ENCODE measurements around the gene CCL16. TPM values are rescaled to one million over a fixed set of nuclear protein-coding genes. Genes with fewer than 3 reads are reported as not detected.
A peak's percentile ranks its signal among the peaks of the same experiment; 100 is the strongest.
"Not testable (repeated sequence)": the region's sequence is repeated elsewhere in the genome, so short reads cannot be mapped to it uniquely, and the experiment has no call there.

Gene CCL16
- total and polyA plus RNA-seq, 2 donors, result 0.09 to 0.46 TPM

DNA sequence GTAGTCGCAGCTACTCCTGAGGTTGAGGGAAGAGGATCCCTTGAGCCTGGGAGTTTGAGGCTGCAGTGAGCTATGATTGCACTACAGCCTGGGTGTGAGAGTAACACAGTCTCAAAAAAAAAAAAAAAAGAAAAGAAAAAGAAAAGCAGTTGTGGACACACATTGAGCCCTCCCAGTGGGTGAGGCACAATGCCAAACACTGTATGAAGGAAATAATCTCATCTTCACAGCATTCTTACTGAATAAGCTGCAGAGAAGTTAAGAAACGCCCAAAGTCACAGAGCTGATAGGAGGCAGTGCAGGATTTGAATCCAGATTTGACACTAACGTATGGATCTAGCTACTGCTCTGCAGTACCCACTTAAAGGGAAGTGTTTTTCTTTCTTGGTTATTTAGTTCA, 31.9 kb downstream of the CCL16 start:
- DNase-seq (ENCODE audit: low read depth in 6 of 9, low spot score in 9 of 9), result no peak
- 89% methylated on average over 3 of the region's 3 CpGs for WGBS
- Histone ChIP-seq H3K4me1 (ENCODE audit: control insufficient read depth in 2 of 2, insufficient read depth in 2 of 2, low read length in 2 of 2) (no peaks in the 10 kb centered on the region), H3K36me3 (ENCODE audit: control insufficient read depth in 2 of 2, insufficient read depth in 2 of 2, low read length in 1 of 2) (no peaks in the 10 kb centered on the region), H3K27ac (ENCODE audit: low read depth in 1 of 2, low read length in 1 of 2) (no peak overlapping the region), H3K9me3 (ENCODE audit: control insufficient read depth in 2 of 2, insufficient read depth in 1 of 2, low read length in 1 of 2) (no peaks in the 10 kb centered on the region), H3K4me3 (ENCODE audit: low read length in 2 of 2) (no peak overlapping the region), H3K27me3 (ENCODE audit: control insufficient read depth in 2 of 2, insufficient read depth in 1 of 2, low read length in 1 of 2) (no peaks in the 10 kb centered on the region)

DNA sequence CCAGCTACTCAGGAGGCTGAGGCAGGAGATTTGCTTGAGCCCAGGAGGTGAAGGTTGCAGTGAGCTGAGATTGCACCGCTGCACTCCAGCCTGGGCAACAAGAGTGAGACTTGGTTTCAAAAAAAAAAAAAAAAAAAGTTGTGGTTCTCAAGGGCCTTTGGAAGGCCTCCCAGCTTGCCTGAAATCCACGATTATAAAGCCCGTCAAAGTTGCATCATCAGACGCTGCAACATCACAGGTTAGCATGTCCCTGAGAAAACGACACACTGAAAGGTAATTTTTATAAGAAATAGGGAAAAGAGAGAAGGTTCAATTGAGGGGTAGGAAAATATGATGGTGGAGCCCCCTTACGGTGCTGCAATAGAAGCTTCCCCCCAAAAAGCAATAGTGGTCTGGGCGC, 33.2 kb downstream of the CCL16 start:
- peaks cover 0 to 4% of the 10 kb centered on the region in 2 donors for H3K4me1 ChIP-seq (ENCODE audit: control insufficient read depth in 2 of 2, insufficient read depth in 2 of 2, low read length in 2 of 2)
- WGBS, result 97% methylated on average over 7 of the region's 7 CpGs

DNA sequence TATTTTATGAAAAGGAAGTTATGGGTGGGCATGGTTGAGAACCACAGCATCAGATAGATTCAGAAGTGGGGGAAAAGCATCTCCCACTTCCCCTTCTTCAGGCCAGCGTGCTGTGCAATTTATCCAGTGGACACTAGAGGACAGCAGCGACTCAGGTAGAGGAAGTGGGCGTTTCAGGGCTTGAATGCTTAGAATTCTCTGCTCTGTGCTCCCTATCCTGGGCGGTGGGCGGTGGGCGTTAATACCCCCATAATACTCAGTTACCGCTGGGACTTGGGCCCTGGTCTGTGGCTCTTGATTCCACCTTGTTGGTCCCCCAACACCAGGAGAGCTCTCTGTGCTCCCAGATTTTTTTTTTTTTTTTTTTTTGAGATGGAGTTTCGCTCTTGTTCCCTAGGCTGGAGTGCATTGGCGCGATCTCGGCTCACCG, 34.1 kb downstream of the CCL16 start:
- 38% methylated on average over 12 of the region's 12 CpGs for WGBS
- no peaks in the 10 kb centered on the region for H3K9me3 ChIP-seq (ENCODE audit: control insufficient read depth in 2 of 2, insufficient read depth in 1 of 2, low read length in 1 of 2)
- no peaks in the 10 kb centered on the region for H3K27me3 ChIP-seq (ENCODE audit: control insufficient read depth in 2 of 2, insufficient read depth in 1 of 2, low read length in 1 of 2)
- H3K36me3 ChIP-seq (ENCODE audit: control insufficient read depth in 2 of 2, insufficient read depth in 2 of 2, low read length in 1 of 2), result no peaks in the 10 kb centered on the region
- H3K27ac ChIP-seq (ENCODE audit: low read depth in 1 of 2, low read length in 1 of 2), result no peak overlapping the region
- H3K4me1 ChIP-seq (ENCODE audit: control insufficient read depth in 2 of 2, insufficient read depth in 2 of 2, low read length in 2 of 2), result peaks cover 0 to 4% of the 10 kb centered on the region in 2 donors
- DNase-seq (ENCODE audit: low read depth in 6 of 9, low spot score in 9 of 9), result peak in 5 of 9 donors; percentile 24 to 68 (median 28)
- no peak overlapping the region for H3K4me3 ChIP-seq (ENCODE audit: low read length in 2 of 2)

More for the DNA sequence above, 33.2 kb downstream of the CCL16 start:
- H3K9me3 ChIP-seq (ENCODE audit: control insufficient read depth in 2 of 2, insufficient read depth in 1 of 2, low read length in 1 of 2), result no peaks in the 10 kb centered on the region
- no peak for DNase-seq (ENCODE audit: low read depth in 6 of 9, low spot score in 9 of 9)
- no peaks in the 10 kb centered on the region for H3K27me3 ChIP-seq (ENCODE audit: control insufficient read depth in 2 of 2, insufficient read depth in 1 of 2, low read length in 1 of 2)
- no peak overlapping the region for H3K4me3 ChIP-seq (ENCODE audit: low read length in 2 of 2)
- no peaks in the 10 kb centered on the region for H3K36me3 ChIP-seq (ENCODE audit: control insufficient read depth in 2 of 2, insufficient read depth in 2 of 2, low read length in 1 of 2)
- H3K27ac ChIP-seq (ENCODE audit: low read depth in 1 of 2, low read length in 1 of 2), result no peak overlapping the region

DNA sequence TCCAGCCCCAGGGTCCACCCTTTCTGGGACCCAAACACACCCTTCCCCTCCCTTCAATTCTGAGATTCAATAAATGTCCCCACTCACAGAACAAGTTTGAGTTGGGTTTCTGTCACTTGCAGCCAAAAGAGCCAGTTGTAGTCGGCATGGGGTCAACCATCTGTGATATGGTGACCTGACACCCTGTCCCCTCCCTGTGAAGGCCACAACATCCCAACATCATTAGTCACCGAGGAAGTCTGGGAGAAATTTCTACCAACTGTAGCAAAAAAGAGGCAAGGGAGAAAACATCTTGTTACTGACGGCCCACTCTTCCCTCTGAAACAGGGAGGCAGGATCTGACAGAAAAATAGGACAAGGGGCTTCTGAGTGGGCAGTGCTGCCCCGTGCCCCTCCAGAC, 37.1 kb downstream of the CCL16 start:
- Histone ChIP-seq H3K4me1 (ENCODE audit: control insufficient read depth in 2 of 2, insufficient read depth in 2 of 2, low read length in 2 of 2) (peaks cover 0 to 4% of the 10 kb centered on the region in 2 donors), H3K27ac (ENCODE audit: low read depth in 1 of 2, low read length in 1 of 2) (no peak overlapping the region), H3K4me3 (ENCODE audit: low read length in 2 of 2) (no peak overlapping the region), H3K36me3 (ENCODE audit: control insufficient read depth in 2 of 2, insufficient read depth in 2 of 2, low read length in 1 of 2) (no peaks in the 10 kb centered on the region), H3K27me3 (ENCODE audit: control insufficient read depth in 2 of 2, insufficient read depth in 1 of 2, low read length in 1 of 2) (no peaks in the 10 kb centered on the region), H3K9me3 (ENCODE audit: control insufficient read depth in 2 of 2, insufficient read depth in 1 of 2, low read length in 1 of 2) (no peaks in the 10 kb centered on the region)
- 96% methylated on average over 4 of the region's 4 CpGs for WGBS
- no peak for DNase-seq (ENCODE audit: low read depth in 6 of 9, low spot score in 9 of 9)

DNA sequence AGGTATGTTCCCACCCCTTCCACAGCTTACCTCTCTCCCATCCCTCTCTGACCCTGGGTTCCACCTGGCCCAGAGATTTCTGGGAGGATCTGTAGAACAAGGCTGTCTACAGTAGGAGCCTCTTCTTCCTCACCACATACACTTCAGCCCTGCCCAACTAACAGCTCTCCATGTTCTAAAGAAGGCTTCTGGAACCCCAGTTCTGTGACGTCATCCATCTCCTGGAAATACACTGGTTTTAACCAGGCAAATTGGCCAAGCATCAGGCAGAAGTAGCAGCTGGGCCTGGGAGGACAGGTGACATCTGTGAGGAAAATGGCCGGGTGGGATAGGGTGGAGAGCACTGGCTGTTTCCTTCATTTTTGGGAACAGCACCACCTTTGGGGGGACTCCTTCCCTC, 37.8 kb downstream of the CCL16 start, which contains the start of gene LYZL6:
Gene LYZL6, minus strand, starts transcription at position 177 of the 400 bp plus-strand sequence. CDS start 4,357 bp downstream, outside the sequence.
- Histone ChIP-seq H3K9me3 (ENCODE audit: control insufficient read depth in 2 of 2, insufficient read depth in 1 of 2, low read length in 1 of 2) (no peaks in the 10 kb centered on the region), H3K4me3 (ENCODE audit: low read length in 2 of 2) (no peak within 1 kb of the TSS), H3K4me1 (ENCODE audit: control insufficient read depth in 2 of 2, insufficient read depth in 2 of 2, low read length in 2 of 2) (peaks cover 0 to 4% of the 10 kb centered on the region in 2 donors), H3K36me3 (ENCODE audit: control insufficient read depth in 2 of 2, insufficient read depth in 2 of 2, low read length in 1 of 2) (no peaks in the 10 kb centered on the region), H3K27me3 (ENCODE audit: control insufficient read depth in 2 of 2, insufficient read depth in 1 of 2, low read length in 1 of 2) (no peaks in the 10 kb centered on the region), H3K27ac (ENCODE audit: low read depth in 1 of 2, low read length in 1 of 2) (no peak within 1 kb of the TSS)
- DNase-seq (ENCODE audit: low read depth in 6 of 9, low spot score in 9 of 9), result no peak
- 95% methylated on average over 2 of the region's 2 CpGs for WGBS

DNA sequence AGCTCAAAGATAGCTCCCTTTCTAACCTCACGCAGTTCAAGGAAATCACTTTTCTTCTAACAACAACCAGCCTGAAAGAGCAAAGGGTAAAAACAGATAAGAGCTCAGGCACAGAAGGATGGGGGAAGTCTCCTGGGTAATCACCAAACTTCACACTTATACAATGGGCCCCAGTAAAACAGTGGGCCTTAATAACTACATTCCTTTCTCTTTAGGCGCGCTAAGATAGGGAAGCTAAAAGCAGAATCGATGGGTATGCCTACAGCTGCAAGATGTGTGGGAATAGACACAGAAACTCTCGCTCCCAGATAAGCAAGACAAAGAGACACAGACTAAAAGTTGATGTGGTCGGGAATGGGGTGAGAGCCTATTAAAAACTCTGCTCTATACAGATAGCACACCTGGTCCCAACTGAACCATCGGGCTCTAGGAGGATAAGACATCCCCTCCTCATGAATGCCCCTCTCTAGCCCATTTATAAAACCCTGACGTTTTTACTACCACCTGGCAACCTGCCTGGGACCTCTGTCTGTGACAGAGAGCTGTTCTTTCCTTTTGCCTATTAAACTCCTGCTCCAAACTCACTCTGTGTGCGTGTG, 38.6 kb downstream of the CCL16 start:
- Histone ChIP-seq H3K27me3 (ENCODE audit: control insufficient read depth in 2 of 2, insufficient read depth in 1 of 2, low read length in 1 of 2) (no peaks in the 10 kb centered on the region), H3K9me3 (ENCODE audit: control insufficient read depth in 2 of 2, insufficient read depth in 1 of 2, low read length in 1 of 2) (no peaks in the 10 kb centered on the region), H3K36me3 (ENCODE audit: control insufficient read depth in 2 of 2, insufficient read depth in 2 of 2, low read length in 1 of 2) (no peaks in the 10 kb centered on the region), H3K4me3 (ENCODE audit: low read length in 2 of 2) (no peak overlapping the region), H3K4me1 (ENCODE audit: control insufficient read depth in 2 of 2, insufficient read depth in 2 of 2, low read length in 2 of 2) (peaks cover 0 to 4% of the 10 kb centered on the region in 2 donors), H3K27ac (ENCODE audit: low read depth in 1 of 2, low read length in 1 of 2) (no peak overlapping the region)
- no peak for DNase-seq (ENCODE audit: low read depth in 6 of 9, low spot score in 9 of 9)
- 79% methylated on average over 9 of the region's 9 CpGs for WGBS

DNA sequence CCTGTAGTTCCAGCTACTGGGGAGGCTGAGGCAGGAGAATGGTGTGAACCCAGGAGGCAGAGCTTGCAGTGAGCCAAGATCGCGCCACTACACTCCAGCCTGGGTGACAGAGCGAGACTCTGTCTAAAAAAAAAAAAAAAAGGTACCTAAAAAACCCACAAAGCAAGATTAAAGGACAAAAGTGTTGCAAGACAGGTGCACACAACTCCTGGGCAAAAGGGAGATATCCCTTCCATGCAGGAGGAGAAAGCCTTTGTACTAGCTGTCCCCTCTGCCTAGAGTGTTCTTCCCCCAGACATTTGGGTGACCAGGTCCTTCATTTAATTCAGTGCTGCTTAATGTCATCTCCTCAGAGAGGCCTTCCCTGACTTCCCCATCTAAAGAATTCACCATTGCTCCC, 42.8 kb downstream of the CCL16 start:
- WGBS, result 96% methylated on average over 3 of the region's 3 CpGs
- H3K4me1 ChIP-seq (ENCODE audit: control insufficient read depth in 2 of 2, insufficient read depth in 2 of 2, low read length in 2 of 2); H3K27ac ChIP-seq (ENCODE audit: low read depth in 1 of 2, low read length in 1 of 2); H3K36me3 ChIP-seq (ENCODE audit: control insufficient read depth in 2 of 2, insufficient read depth in 2 of 2, low read length in 1 of 2); H3K4me3 ChIP-seq (ENCODE audit: low read length in 2 of 2); H3K27me3 ChIP-seq (ENCODE audit: control insufficient read depth in 2 of 2, insufficient read depth in 1 of 2, low read length in 1 of 2); H3K9me3 ChIP-seq (ENCODE audit: control insufficient read depth in 2 of 2, insufficient read depth in 1 of 2, low read length in 1 of 2); DNase-seq (ENCODE audit: low read depth in 6 of 9, low spot score in 9 of 9): not testable (repeated sequence)

DNA sequence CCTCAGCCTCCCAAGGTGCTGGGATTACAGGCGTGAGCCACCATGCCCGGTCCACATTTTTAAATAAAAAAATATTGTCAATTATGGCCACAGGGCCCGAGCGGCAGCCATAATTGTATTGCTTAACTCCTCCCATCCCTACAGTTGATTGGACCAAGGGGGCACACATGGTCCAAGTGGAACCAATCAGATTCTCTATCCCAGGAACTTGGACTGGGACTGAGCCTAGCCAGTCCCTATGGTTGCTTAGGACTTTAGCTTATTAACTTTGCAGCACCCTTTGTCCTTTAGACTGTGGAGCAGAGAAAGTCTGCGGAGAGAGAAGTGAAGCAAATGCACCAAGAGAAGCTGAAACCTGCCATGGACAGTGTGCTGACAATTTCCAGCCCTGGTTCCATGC, 45.2 kb downstream of the CCL16 start:
- Histone ChIP-seq H3K27me3 (ENCODE audit: control insufficient read depth in 2 of 2, insufficient read depth in 1 of 2, low read length in 1 of 2) (no peaks in the 10 kb centered on the region), H3K4me3 (ENCODE audit: low read length in 2 of 2) (no peak overlapping the region), H3K27ac (ENCODE audit: low read depth in 1 of 2, low read length in 1 of 2) (no peak overlapping the region), H3K36me3 (ENCODE audit: control insufficient read depth in 2 of 2, insufficient read depth in 2 of 2, low read length in 1 of 2) (no peaks in the 10 kb centered on the region), H3K9me3 (ENCODE audit: control insufficient read depth in 2 of 2, insufficient read depth in 1 of 2, low read length in 1 of 2) (no peaks in the 10 kb centered on the region), H3K4me1 (ENCODE audit: control insufficient read depth in 2 of 2, insufficient read depth in 2 of 2, low read length in 2 of 2) (peaks cover 0 to 2% of the 10 kb centered on the region in 2 donors)
- no peak for DNase-seq (ENCODE audit: low read depth in 6 of 9, low spot score in 9 of 9)
- WGBS, result 98% methylated on average over 5 of the region's 5 CpGs

DNA sequence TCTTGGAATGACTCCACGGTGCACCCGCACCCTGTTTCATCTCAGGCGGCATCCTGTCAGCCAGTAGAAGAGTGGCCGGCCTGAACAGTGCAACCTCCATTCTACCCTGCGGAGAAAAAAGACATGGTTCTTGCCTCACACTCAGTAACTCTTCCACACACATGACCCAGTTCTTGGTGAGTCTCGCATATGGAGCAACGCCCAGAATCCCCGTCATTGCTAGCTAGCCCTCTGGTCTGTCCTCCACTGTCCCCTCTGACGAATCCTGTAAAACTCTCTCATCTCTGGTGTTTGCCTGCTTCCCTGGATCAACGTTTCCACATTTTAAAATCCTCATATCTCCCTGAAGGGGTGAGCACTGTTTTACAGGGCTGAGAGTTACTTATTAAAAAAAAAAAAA, 46.5 kb downstream of the CCL16 start:
- Histone ChIP-seq H3K9me3 (ENCODE audit: control insufficient read depth in 2 of 2, insufficient read depth in 1 of 2, low read length in 1 of 2) (no peaks in the 10 kb centered on the region), H3K4me3 (ENCODE audit: low read length in 2 of 2) (no peak overlapping the region), H3K27me3 (ENCODE audit: control insufficient read depth in 2 of 2, insufficient read depth in 1 of 2, low read length in 1 of 2) (no peaks in the 10 kb centered on the region), H3K27ac (ENCODE audit: low read depth in 1 of 2, low read length in 1 of 2) (no peak overlapping the region), H3K36me3 (ENCODE audit: control insufficient read depth in 2 of 2, insufficient read depth in 2 of 2, low read length in 1 of 2) (no peaks in the 10 kb centered on the region), H3K4me1 (ENCODE audit: control insufficient read depth in 2 of 2, insufficient read depth in 2 of 2, low read length in 2 of 2) (peaks cover 9 to 12% of the 10 kb centered on the region in 2 donors)
- 96% methylated on average over 10 of the region's 10 CpGs for WGBS
- no peak for DNase-seq (ENCODE audit: low read depth in 6 of 9, low spot score in 9 of 9)
